ENCODE results near the gene ADAR.
A peak's percentile ranks its signal among the peaks of the same experiment; 100 is the strongest.

Gene ADAR

GRCh38 chr1:154586231-154586630, 21.8 kb downstream of the ADAR start:
- no peak for DNase-seq (ENCODE audit: low spot score)

DNA sequence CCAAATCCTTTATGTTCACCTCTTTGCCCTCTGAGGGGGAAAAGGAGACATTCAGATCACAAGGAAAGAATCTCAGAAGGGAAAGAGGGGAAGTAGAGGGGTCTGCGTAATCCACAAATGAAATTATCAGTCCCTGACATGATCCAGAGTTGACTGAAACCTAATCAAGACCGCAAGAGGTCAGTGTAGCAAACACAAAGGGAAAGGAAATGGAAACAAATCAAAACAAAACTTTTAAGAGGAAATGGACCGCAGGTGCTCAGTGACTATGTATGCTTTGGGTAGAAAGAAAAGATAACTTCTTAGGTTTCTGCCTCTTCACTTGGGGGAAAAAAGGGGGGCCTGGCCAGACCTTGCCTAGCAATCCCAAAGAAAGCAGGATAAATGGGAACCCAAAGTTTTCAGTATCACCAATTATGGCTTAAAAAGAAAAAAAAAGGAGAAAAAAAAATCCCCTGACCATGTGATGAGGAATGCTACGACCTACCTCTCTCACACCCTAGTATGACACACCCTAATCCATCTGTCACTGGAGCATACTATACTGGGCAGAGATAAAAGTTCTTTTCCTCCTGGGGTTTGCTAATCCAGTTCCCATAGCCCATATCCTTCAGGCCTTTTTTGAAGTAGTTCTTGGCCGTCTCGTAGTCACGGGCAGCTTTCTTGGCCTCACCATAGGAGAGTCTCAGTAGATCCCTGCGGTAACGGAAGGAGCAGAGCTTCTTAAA, 23.6 kb downstream of the ADAR start:
- DNase-seq (ENCODE audit: low spot score) = no peak

DNA sequence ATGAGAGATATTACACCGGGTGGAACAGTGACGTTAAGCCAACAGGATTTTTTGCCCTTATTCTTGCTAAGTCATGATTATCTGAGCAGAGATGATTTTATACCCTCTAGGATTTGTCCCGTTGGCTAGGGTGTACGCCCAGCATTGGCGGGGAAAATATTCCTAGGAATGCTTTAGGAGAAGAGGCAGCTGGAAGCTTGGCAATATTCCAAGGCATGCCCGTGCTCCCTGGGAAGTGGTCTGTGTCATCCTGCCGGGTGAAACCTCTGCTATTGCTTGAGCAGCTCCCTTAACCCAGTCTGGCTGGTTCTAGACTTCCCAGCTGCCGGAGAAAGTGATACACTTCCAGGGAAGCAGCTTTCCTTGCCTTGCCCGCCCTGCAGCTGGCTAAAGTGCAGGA, 24.2 kb downstream of the ADAR start:
- no peak for DNase-seq (ENCODE audit: low spot score)

DNA sequence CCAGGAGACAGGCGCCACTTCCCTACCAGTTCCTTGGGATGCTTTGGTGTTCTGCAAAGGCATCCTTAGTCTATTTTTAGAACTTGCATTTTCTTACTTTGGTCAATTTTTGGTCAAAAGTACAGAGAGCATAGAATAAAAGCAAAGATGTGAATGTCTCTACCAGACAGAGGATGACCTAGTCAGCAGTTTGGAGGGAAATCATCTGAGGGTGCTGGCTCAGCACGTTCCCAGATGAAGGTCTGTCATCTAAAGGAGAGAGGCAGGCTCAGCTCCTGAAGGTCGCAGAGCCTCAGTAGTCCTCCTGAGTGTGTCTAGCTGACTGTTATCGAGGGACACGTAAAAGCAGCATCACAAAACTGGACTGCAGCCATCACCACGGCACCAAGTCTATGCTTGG, 25.1 kb downstream of the ADAR start:
- DNase-seq (ENCODE audit: low spot score) = no peak

GRCh38 chr1:154581766-154582165, 26.2 kb downstream of the ADAR start:
- DNase-seq (ENCODE audit: low spot score) = no peak

- no peak for DNase-seq (ENCODE audit: low spot score)
Measured at GRCh38 chr1:154579374-154579773, 28.6 kb downstream of the ADAR start.

DNA sequence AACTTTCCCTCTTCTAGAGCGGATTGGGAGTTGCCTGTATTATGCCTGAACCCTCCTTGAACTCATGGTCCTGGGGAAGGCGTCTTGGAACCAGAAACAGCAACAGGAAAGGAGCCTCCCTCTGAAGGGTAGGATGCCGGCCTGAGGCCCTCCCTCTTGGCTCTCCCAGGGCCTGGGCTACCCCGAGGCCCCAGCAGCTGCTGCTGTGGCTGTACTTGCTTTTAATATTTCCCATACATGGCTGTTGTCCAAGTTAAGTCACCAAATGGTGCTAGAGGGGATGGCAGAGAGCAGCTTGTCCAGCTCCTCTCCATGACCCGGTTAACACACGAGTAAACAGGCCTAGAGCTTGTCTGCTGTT, 29.9 kb downstream of the ADAR start:
- DNase-seq (ENCODE audit: low spot score) = no peak

DNA sequence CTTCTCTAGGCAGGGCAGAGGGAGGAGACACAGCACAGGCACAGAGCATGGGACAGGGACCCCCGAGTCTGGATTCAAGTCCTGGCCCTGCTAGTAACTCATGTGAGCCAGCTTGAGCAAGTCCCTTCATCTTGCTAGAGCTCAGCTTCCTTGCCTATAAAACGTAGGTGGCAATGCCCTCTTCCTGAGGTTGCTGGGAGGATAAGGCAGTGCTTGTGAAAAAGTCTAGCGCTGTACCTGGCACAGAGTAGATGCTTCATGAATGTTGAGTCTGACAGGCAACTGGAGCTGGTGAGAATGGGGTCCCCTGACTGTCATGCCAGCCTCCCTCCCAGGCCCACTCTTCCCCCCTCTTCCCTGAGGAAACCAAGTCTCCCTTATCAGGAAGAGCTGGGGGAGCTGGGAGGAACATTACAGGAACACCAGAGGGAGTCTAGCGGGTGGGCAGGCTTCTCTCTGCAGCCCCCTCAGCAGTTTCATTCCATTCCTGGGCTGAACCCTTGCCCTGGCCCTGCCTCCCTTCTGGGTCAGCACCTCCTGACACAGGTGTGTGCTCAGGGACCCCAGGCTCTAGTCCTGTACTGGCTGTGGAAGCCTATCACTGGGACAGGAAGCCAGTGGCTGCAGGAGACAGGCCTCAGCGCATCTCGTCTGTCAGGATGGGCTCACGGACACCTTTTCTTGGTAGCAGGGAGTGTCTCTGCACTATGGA, 30.5 kb downstream of the ADAR start:
- no peak for DNase-seq (ENCODE audit: low spot score)

- DNase-seq (ENCODE audit: low spot score) = no peak
Measured at GRCh38 chr1:154575951-154576566, 31.9 kb downstream of the ADAR start.

DNA sequence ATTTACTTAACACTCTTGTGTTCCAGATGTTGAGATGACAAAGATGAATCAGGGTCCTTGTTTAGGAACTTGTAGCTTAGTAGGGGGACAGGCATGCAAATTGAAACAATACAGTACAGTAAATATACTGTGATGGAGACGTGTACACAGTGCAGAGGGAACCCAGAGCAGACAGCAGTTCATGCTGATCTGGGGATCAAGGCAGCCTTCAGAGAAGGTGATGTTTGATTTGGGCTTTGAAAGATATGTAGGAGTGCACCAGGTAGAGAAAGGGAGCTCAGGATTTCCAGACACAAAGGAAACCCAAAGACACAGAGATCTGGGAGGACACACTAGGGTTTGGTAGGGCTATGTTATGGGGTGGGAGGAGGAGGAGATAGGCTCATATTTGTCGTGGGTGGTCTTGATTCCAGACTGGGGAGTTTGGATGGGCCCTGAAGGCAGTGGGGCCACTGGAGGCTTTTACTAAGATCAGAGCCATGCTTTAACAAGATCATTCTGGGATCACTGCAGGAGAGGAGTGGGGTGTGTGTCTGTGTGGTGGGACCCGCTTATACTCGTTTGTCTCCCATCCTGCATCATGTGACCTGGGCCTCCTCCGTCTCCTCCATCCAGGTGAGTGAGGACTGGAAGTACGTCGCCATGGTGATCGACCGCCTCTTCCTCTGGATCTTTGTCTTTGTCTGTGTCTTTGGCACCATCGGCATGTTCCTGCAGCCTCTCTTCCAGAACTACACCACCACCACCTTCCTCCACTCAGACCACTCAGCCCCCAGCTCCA, 32.6 kb downstream of the ADAR start:
- no peak for DNase-seq (ENCODE audit: low spot score)

DNA sequence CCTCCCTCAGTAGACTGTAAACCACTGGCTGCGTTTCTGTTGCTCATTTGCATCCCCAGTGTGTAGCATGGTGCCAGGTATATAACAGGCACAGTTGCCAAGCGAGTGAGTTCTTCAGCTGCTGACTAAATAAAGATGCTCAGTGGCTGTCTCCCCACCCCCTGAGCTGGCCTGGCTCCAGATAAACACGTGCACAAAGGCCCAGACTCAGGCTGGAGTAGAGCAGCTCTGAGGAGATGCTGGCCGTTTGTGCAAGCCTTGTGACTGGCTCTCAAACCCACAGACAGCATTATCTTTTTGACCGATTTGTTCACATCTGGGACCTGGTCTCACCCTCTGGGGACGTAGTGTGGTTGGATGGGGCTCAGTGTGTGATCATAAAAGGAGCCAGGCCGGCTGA, 33.3 kb downstream of the ADAR start:
- no peak for DNase-seq (ENCODE audit: low spot score)

GRCh38 chr1:154573168-154573510, 34.8 kb downstream of the ADAR start:
- no peak for DNase-seq (ENCODE audit: low spot score)

GRCh38 chr1:154572468-154573167, 35.4 kb downstream of the ADAR start:
- DNase-seq (ENCODE audit: low spot score) = no peak

GRCh38 chr1:154571964-154572288, 36.1 kb downstream of the ADAR start:
- no peak for DNase-seq (ENCODE audit: low spot score)

GRCh38 chr1:154571244-154571963, 36.6 kb downstream of the ADAR start:
- no peak for DNase-seq (ENCODE audit: low spot score)

DNA sequence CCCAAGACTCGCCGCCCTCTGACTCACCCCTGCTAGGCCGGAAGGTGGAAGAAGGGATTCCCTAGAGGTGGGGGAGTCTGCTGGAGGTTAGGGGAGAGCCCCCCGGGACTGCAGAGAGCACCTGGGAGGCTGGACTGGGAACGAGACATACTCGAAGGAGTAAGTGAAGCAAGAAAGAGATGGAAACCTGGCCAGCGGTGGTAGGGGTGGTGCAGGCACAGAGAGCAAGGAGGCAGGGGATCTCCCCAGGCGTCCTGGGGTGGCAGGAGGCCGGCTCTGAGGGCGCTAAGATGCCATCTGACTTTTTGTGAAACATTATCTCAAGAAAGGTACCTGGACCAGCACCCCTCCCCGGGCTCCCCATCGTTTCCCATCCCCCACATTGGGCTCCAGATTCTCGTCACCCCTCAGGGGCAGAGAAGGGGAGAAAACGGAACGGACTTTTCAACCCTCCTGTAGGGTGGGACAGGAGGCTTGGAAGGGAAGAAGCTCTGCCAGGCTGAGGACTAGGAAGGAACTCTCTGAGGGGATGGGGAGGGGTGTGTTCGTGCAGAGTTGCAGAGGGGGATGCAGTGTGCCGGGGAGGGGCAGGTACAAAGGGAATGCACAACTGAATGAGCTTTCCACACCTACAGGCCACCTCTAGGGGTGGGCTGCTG, 39.7 kb downstream of the ADAR start:
- DNase-seq (ENCODE audit: low spot score) = no peak

DNA sequence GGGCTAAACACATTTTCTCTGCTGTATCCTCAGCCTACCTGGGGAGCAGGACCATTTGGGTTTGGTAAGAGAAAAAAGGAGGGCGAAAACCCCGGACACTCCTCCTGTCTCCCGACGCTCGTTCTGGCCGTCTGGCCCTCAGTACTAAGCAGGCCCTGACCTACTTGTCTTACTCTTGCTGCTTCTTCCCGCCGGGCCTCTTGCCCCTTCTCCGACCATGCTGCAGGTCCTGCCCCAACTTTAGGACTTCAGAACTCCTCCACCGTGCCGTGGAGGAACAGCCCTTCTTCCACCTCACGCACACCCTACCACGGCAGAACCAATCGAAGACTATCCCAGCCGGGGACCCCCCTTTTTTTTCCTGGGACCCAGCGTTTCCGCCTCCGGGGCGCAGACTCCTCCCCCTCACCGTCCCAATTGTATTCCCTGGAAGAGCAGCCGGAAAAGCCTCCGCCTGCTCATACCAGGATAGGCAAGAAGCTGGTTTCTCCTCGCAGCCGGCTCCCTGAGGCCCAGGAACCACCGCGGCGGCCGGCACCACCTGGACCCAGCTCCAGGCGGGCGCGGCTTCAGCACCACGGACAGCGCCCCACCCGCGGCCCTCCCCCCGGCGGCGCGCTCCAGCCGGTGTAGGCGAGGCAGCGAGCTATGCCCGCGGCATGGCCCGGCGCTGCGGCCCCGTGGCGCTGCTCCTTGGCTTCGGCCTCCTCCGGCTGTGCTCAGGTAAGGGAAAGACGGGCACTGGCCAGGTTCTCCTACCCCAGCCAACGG, 40.4 kb downstream of the ADAR start, which contains the start of gene CHRNB2:
CHRNB2 (plus strand) TSS at position 393 of the 771 bp plus-strand sequence; CDS start at position 660, 267 bp downstream.
- peak; percentile 81 for DNase-seq (ENCODE audit: low spot score)

DNA sequence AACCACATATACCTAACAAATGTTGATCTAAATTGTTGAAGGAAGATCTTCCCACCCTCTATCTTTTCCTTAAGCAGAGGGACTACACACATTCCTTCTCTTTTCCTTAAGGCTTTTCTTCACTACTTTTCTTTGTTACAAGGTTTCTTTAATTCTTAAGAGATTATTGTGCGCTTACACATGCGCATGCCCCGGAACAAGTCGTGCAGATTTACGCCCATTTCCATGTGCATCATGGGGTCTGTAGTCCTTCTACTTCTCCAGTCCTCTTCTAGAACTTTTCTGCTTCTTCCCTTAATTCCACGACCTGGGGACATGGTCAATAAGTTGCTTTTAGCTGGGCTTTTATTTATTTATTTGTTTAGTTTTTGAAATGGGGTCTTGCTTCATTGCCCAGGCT, 42.1 kb downstream of the ADAR start:
- DNase-seq (ENCODE audit: low spot score) = no peak

- peak; percentile 89 for DNase-seq (ENCODE audit: low spot score)
Measured at GRCh38 chr1:154559466-154560044, 48.4 kb downstream of the ADAR start.
